Osteocyte (in vitro differentiated cells): ENCODE measurements around the gene PGAM1. TPM values are rescaled to one million over a fixed set of nuclear protein-coding genes. Genes with fewer than 3 reads are reported as not detected.
"Not testable (repeated sequence)": the region's sequence is repeated elsewhere in the genome, so short reads cannot be mapped to it uniquely, and the experiment has no call there.

ENCODE experiments used
- DNase-seq: peaks from one replicate; pipeline ENCODE4 v3.0.0; 2021; ENCODE audit warnings: mixed read lengths; ENCODE audit not compliant: unreplicated experiment; ENCODE audit errors: extremely low spot score
- H3K27ac Mint-ChIP-seq: one replicate; pipeline ENCODE4 v1.8.0; 2021; ENCODE audit warnings: mild to moderate bottlenecking, mixed read lengths; ENCODE audit not compliant: unreplicated experiment
- H3K27me3 Mint-ChIP-seq: one replicate; pipeline ENCODE4 v1.8.0; 2021; ENCODE audit warnings: mixed read lengths; ENCODE audit not compliant: unreplicated experiment
- H3K36me3 Mint-ChIP-seq: one replicate; pipeline ENCODE4 v1.8.0; 2021; ENCODE audit warnings: mixed read lengths; ENCODE audit not compliant: unreplicated experiment
- H3K4me1 Mint-ChIP-seq: one replicate; pipeline ENCODE4 v1.8.0; 2021; ENCODE audit warnings: mixed read lengths; ENCODE audit not compliant: unreplicated experiment
- H3K4me3 Mint-ChIP-seq: one replicate; pipeline ENCODE4 v1.8.0; 2021; ENCODE audit warnings: mild to moderate bottlenecking, moderate library complexity, mixed read lengths; ENCODE audit not compliant: unreplicated experiment
- H3K9me3 Mint-ChIP-seq: one replicate; pipeline ENCODE4 v1.8.0; 2021; ENCODE audit warnings: mixed read lengths; ENCODE audit not compliant: unreplicated experiment
- total RNA-seq: library from RNA; stranded (reverse); gene quantifications from 2 replicates; pipeline ENCODE4 v1.2.1, GENCODE V29; 2021
- TF ChIP-seq, protein P1 (sequence below): fragments of 200-600 bp; sonication (generic); IDR thresholded peaks from 2 replicates; pipeline ENCODE4 v1.5.0; 2021; ENCODE audit warnings: antibody characterized with exemption, mild to moderate bottlenecking, moderate library complexity

PGAM1 gene
- total RNA-seq, 1 donor from 2014 or later: 236 TPM

- no peak overlapping the region for H3K4me3 Mint-ChIP-seq
These were observed 42.2 kb downstream of the PGAM1 start for GRCh38 chr10:97468162-97468561.

DNA sequence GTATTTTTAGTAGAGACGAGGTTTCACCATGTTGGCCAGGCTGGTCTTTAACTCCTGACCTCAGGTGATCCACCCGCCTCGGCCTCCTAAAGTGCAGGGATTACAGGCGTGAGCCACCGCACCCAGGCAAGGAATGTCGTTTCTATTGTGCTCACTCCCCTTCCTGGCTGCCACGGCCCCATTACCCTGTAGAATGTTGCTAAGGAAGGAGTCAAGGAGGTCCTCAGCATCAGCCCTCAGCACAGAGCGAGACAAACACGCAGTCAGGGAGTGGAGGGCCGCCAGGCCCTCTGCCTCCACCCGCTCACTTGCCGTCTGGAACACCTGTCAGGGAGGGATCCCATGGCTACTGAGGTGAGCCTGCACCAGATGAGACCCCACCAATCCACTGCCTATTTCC, 42.8 kb downstream of the PGAM1 start:
- DNase-seq, H3K27ac Mint-ChIP-seq, H3K4me3 Mint-ChIP-seq, H3K9me3 Mint-ChIP-seq, H3K27me3 Mint-ChIP-seq, H3K4me1 Mint-ChIP-seq: not testable (repeated sequence)
- H3K36me3 Mint-ChIP-seq: peaks cover 22% of the 10 kb centered on the region

More at GRCh38 chr10:97468162-97468561, 42.2 kb downstream of the PGAM1 start:
- Mint-ChIP-seq H3K27ac (no peak overlapping the region), H3K36me3 (peaks cover 19% of the 10 kb centered on the region), H3K27me3 (no peaks in the 10 kb centered on the region), H3K9me3 (no peaks in the 10 kb centered on the region), H3K4me1 (no peaks in the 10 kb centered on the region)
- no peak for DNase-seq
- TF ChIP-seq, protein P1, sequence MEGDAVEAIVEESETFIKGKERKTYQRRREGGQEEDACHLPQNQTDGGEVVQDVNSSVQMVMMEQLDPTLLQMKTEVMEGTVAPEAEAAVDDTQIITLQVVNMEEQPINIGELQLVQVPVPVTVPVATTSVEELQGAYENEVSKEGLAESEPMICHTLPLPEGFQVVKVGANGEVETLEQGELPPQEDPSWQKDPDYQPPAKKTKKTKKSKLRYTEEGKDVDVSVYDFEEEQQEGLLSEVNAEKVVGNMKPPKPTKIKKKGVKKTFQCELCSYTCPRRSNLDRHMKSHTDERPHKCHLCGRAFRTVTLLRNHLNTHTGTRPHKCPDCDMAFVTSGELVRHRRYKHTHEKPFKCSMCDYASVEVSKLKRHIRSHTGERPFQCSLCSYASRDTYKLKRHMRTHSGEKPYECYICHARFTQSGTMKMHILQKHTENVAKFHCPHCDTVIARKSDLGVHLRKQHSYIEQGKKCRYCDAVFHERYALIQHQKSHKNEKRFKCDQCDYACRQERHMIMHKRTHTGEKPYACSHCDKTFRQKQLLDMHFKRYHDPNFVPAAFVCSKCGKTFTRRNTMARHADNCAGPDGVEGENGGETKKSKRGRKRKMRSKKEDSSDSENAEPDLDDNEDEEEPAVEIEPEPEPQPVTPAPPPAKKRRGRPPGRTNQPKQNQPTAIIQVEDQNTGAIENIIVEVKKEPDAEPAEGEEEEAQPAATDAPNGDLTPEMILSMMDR: no peak

GRCh38 chr10:97474918-97475317, 48.9 kb downstream of the PGAM1 start:
- DNase-seq: no peak
- no peaks in the 10 kb centered on the region for H3K27me3 Mint-ChIP-seq
- no peaks in the 10 kb centered on the region for H3K9me3 Mint-ChIP-seq
- peaks cover 40% of the 10 kb centered on the region for H3K36me3 Mint-ChIP-seq
- no peak overlapping the region for H3K4me3 Mint-ChIP-seq
- no peaks in the 10 kb centered on the region for H3K4me1 Mint-ChIP-seq
- TF ChIP-seq, protein P1: no peak
- H3K27ac Mint-ChIP-seq: no peak overlapping the region

DNA sequence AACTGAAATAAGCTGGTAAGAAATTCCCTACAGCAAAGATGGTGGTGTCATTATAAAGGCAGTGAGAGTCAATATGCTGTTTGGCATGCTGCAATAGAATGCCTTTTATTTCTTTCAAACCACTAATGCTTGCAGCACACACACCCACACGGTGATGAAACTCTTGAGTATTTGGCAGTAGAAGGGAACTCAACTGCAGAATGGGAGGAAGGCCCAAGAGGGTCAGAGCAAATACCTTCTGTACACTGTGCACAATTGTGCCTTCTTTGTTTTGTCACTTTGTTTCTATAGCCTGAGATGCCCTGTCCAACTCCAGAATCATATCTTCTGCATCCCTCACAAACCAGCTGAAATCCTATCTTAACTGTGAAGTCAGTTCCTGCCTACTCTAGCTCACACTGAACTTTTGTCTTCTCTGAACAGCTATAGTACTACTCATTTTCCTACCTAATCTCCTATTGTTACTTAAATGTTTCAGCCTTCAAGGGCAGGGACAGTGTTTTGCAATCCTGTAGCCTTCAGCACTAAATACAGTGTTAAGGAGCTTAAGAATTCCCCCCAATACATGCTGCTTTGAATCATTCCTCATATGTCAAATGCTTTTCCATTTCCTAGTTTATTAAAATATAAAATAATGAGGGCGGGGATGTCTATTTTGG, 50.1 kb downstream of the PGAM1 start:
- peaks cover 45% of the 10 kb centered on the region for H3K36me3 Mint-ChIP-seq
- no peaks in the 10 kb centered on the region for H3K27me3 Mint-ChIP-seq
- H3K4me1 Mint-ChIP-seq: no peaks in the 10 kb centered on the region
- TF ChIP-seq, protein P1: no peak
- no peaks in the 10 kb centered on the region for H3K9me3 Mint-ChIP-seq
- H3K27ac Mint-ChIP-seq: no peak overlapping the region
- no peak for DNase-seq
- H3K4me3 Mint-ChIP-seq: no peak overlapping the region

DNA sequence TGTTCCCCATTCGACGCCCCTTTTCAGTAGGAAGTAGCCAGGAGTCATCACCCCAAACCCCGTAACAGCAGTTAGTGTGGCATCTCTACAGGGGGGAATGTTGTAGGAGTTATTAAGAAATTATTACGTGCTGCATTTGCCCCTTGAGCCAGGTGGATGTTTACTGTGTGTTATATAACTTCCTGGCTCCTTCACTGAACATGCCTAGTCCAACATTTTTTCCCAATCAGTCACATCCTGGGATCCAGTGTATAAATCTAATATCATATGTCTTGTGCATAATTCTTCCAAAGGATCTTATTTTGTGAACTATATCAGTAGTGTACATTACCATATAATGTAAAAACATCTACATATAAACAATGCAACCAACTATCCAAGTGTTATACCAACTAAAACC, 53.4 kb downstream of the PGAM1 start:
- H3K9me3 Mint-ChIP-seq, H3K27me3 Mint-ChIP-seq, H3K4me3 Mint-ChIP-seq, H3K4me1 Mint-ChIP-seq, DNase-seq, H3K27ac Mint-ChIP-seq: not testable (repeated sequence)
- peaks cover 33% of the 10 kb centered on the region for H3K36me3 Mint-ChIP-seq

GRCh38 chr10:97479939-97480338, 53.9 kb downstream of the PGAM1 start:
- Mint-ChIP-seq H3K4me3 (no peak overlapping the region), H3K9me3 (no peaks in the 10 kb centered on the region), H3K36me3 (peaks cover 29% of the 10 kb centered on the region), H3K4me1 (peaks cover 8% of the 10 kb centered on the region), H3K27ac (no peak overlapping the region), H3K27me3 (no peaks in the 10 kb centered on the region)
- DNase-seq: no peak
- TF ChIP-seq, protein P1: no peak
